WTC11 (cell line): Measurements from ENCODE around the gene SYNGAP1. TPM values are rescaled to one million over a fixed set of nuclear protein-coding genes. Genes with fewer than 3 reads are reported as not detected.
"Not testable (repeated sequence)": the region's sequence is repeated elsewhere in the genome, so short reads cannot be mapped to it uniquely, and the experiment has no call there.

ENCODE experiments used
- ATAC-seq: fragments of 200-7000 bp; cut with Tn5 transposase; 2 replicates; pipeline ENCODE4 v1.10.0; 2021; ENCODE audit warnings: mild to moderate bottlenecking, moderate library complexity
- CTCF ChIA-PET: fragments of 300-600 bp; sonication (Branson Sonifier 250); formaldehyde crosslinking; loops from one replicate; lab custom pipeline; 2021; ENCODE audit warnings: antibody characterized with exemption; lab: Charles Lee
- POLR2A ChIA-PET: fragments of 350-600 bp; sonication (Branson Sonifier 250); formaldehyde crosslinking; loops from one replicate; lab custom pipeline; 2021; ENCODE audit warnings: antibody characterized with exemption; lab: Charles Lee
- DNase-seq: peaks from one replicate; pipeline ENCODE4 v3.0.0; 2021; ENCODE audit warnings: low spot score
- H3K27ac Mint-ChIP-seq: 2 replicates; pipeline ENCODE4 v1.8.0; 2021; ENCODE audit warnings: mixed read lengths
- H3K27me3 Mint-ChIP-seq: 2 replicates; pipeline ENCODE4 v1.8.0; 2021; ENCODE audit warnings: low read depth, mild to moderate bottlenecking, moderate library complexity, mixed read lengths
- H3K36me3 Mint-ChIP-seq: 2 replicates; pipeline ENCODE4 v1.8.0; 2021; ENCODE audit warnings: mixed read lengths
- H3K4me1 Mint-ChIP-seq: 2 replicates; pipeline ENCODE4 v1.8.0; 2022; ENCODE audit warnings: mixed read lengths
- H3K4me3 Mint-ChIP-seq: 2 replicates; pipeline ENCODE4 v1.8.0; 2021; ENCODE audit warnings: mild to moderate bottlenecking, moderate library complexity, mixed read lengths
- H3K9me3 Mint-ChIP-seq: 2 replicates; pipeline ENCODE4 v1.8.0; 2021; ENCODE audit warnings: mixed read lengths
- ATF6 ChIP-seq: sonication (generic); formaldehyde crosslinking; IDR thresholded peaks from 2 replicates; pipeline ENCODE4 v1.8.1; 2023; ENCODE audit warnings: mild to moderate bottlenecking, missing genetic modification reagents
- JAZF1 ChIP-seq: fragments of 250-450 bp; sonication (Bioruptor Pico); IDR thresholded peaks from 2 replicates; pipeline ENCODE4 v1.9.0; 2021; ENCODE audit warnings: moderate library complexity, mild to moderate bottlenecking, inconsistent platforms
- NR3C1 ChIP-seq: sonication (generic); formaldehyde crosslinking; conservative IDR thresholded peaks from 2 replicates; pipeline ENCODE4 v1.8.1; 2023; ENCODE audit warnings: low read depth, mild to moderate bottlenecking, missing genetic modification reagents
- PRRX2 ChIP-seq: fragments of 250-450 bp; sonication (Bioruptor Pico); IDR thresholded peaks from 2 replicates; pipeline ENCODE4 v1.8.0; 2021; ENCODE audit warnings: mild to moderate bottlenecking
- ZNF671 ChIP-seq: fragments of 250-450 bp; sonication (Bioruptor Pico); IDR thresholded peaks from 2 replicates; pipeline ENCODE4 v1.8.0; 2021; ENCODE audit warnings: mild to moderate bottlenecking
- total RNA-seq: library from RNA; stranded (reverse); gene quantifications from 3 replicates; pipeline ENCODE4 v1.2.3, GENCODE V29; 2021
- TF ChIP-seq, protein P1 (sequence below): fragments of 250-450 bp; sonication (Bioruptor Pico); IDR thresholded peaks from 2 replicates; pipeline ENCODE4 v1.9.0; 2021; ENCODE audit warnings: mild to moderate bottlenecking
- TF ChIP-seq, protein P2 (sequence below): sonication (generic); formaldehyde crosslinking; IDR thresholded peaks from 2 replicates; pipeline ENCODE4 v1.8.1; 2023; ENCODE audit warnings: mild to moderate bottlenecking, moderate library complexity, missing genetic modification reagents
- TF ChIP-seq, protein P3 (sequence below): fragments of 250-450 bp; sonication (Bioruptor Pico); IDR thresholded peaks from 2 replicates; pipeline ENCODE4 v1.8.0; 2021; ENCODE audit warnings: mild to moderate bottlenecking
- TF ChIP-seq, protein P4 (sequence below): sonication (generic); formaldehyde crosslinking; IDR thresholded peaks from 2 replicates; pipeline ENCODE4 v1.8.0; 2022; ENCODE audit warnings: mild to moderate bottlenecking, missing genetic modification reagents

The SYNGAP1 gene
- total RNA-seq, 1 experiment from 2014 or later: 139 TPM

DNA sequence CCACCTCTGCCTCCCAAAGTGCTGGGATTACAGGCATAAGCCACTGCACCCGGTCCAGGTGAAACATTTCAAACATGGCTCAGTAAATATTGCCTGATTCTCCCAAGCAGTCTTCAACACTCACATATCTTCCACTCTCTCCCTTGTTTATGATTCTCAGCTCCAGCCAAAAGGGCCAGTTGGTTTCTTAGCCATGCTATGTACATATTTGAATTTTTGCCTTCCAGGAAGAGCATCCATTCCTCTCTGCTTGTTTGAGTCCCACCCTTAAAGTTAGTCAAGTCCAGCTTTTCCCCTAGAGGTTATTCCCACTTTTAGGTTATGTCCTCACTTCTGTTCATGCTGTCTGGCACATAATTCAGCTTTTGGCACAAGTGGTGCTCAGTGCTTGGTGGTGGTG, 22.3 kb upstream of the SYNGAP1 start (continued):
- TF ChIP-seq, protein P1, sequence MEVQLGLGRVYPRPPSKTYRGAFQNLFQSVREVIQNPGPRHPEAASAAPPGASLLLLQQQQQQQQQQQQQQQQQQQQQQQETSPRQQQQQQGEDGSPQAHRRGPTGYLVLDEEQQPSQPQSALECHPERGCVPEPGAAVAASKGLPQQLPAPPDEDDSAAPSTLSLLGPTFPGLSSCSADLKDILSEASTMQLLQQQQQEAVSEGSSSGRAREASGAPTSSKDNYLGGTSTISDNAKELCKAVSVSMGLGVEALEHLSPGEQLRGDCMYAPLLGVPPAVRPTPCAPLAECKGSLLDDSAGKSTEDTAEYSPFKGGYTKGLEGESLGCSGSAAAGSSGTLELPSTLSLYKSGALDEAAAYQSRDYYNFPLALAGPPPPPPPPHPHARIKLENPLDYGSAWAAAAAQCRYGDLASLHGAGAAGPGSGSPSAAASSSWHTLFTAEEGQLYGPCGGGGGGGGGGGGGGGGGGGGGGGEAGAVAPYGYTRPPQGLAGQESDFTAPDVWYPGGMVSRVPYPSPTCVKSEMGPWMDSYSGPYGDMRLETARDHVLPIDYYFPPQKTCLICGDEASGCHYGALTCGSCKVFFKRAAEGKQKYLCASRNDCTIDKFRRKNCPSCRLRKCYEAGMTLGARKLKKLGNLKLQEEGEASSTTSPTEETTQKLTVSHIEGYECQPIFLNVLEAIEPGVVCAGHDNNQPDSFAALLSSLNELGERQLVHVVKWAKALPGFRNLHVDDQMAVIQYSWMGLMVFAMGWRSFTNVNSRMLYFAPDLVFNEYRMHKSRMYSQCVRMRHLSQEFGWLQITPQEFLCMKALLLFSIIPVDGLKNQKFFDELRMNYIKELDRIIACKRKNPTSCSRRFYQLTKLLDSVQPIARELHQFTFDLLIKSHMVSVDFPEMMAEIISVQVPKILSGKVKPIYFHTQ (CRISPR knock-in tag): no peak
- TF ChIP-seq NR3C1 (CRISPR knock-in tag) (no peak), ATF6 (no peak), ZNF671 (CRISPR knock-in tag) (no peak)
- TF ChIP-seq, protein P2, sequence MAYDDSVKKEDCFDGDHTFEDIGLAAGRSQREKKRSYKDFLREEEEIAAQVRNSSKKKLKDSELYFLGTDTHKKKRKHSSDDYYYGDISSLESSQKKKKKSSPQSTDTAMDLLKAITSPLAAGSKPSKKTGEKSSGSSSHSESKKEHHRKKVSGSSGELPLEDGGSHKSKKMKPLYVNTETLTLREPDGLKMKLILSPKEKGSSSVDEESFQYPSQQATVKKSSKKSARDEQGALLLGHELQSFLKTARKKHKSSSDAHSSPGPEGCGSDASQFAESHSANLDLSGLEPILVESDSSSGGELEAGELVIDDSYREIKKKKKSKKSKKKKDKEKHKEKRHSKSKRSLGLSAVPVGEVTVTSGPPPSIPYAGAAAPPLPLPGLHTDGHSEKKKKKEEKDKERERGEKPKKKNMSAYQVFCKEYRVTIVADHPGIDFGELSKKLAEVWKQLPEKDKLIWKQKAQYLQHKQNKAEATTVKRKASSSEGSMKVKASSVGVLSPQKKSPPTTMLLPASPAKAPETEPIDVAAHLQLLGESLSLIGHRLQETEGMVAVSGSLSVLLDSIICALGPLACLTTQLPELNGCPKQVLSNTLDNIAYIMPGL (CRISPR knock-in tag): no peak
- TF ChIP-seq, all 79 proteins: peak for 0

DNA sequence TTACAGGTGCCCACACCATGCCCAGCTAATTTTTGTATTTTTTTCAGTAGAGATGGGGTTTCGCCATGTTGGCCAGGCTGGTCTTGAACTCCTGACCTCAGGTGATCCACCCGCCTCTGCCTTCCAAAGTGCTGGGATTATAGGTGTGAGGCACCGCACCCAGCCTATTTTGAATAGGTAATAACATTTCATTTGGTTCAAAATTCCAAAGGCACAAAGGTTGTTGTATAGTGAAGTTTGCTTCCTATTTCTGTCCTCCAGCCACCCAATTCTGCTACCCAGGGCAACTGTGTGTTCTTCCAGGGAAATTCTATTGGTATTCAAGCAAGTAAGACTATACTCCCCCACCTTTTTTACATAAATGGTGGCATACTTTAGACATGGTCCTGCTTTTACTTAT, 21.3 kb upstream of the SYNGAP1 start:
- Mint-ChIP-seq H3K4me1 (peaks cover 14% of the 10 kb centered on the region), H3K36me3 (peaks cover 49% of the 10 kb centered on the region)
- ATAC-seq, H3K27ac Mint-ChIP-seq, H3K27me3 Mint-ChIP-seq, H3K9me3 Mint-ChIP-seq, H3K4me3 Mint-ChIP-seq, CTCF ChIA-PET, DNase-seq, POLR2A ChIA-PET: not testable (repeated sequence)

DNA sequence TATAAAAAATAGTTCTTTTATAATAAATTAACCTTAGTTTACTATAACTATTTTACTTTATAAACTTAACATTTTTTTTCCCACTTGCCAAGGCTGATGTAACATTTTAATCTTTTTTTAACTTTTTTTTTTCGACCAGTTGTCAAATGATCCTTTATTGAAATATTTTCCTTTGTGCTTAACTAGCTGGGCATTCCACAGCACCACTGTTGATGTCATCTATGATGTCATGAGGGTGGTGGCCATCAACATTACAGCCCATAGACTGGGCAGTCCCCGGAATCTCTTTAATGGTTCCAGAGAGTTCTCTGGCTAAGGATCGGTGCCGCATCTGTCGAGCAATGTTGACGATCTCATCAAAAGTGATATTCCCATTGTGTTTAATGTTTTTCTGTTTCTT, 20.0 kb upstream of the SYNGAP1 start:
- H3K4me1 Mint-ChIP-seq, H3K9me3 Mint-ChIP-seq, H3K4me3 Mint-ChIP-seq, POLR2A ChIA-PET, DNase-seq, CTCF ChIA-PET, H3K27me3 Mint-ChIP-seq, ATAC-seq: not testable (repeated sequence)
- Mint-ChIP-seq H3K36me3 (peaks cover 57% of the 10 kb centered on the region), H3K27ac (peak overlapping the region; percentile 32; the same call in 1 of the 2 replicates)

DNA sequence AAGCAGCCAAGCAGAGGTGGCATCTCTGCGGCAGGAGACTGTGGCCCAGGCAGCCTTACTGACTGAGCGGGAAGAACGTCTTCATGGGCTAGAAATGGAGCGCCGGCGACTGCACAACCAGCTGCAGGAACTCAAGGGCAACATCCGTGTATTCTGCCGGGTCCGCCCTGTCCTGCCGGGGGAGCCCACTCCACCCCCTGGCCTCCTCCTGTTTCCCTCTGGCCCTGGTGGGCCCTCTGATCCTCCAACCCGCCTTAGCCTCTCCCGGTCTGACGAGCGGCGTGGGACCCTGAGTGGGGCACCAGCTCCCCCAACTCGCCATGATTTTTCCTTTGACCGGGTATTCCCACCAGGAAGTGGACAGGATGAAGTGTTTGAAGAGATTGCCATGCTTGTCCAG, 15.0 kb upstream of the SYNGAP1 start:
- TF ChIP-seq JAZF1 (CRISPR knock-in tag) (no peak), PRRX2 (CRISPR knock-in tag) (no peak)
- TF ChIP-seq, protein P3, sequence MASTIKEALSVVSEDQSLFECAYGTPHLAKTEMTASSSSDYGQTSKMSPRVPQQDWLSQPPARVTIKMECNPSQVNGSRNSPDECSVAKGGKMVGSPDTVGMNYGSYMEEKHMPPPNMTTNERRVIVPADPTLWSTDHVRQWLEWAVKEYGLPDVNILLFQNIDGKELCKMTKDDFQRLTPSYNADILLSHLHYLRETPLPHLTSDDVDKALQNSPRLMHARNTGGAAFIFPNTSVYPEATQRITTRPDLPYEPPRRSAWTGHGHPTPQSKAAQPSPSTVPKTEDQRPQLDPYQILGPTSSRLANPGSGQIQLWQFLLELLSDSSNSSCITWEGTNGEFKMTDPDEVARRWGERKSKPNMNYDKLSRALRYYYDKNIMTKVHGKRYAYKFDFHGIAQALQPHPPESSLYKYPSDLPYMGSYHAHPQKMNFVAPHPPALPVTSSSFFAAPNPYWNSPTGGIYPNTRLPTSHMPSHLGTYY (CRISPR knock-in tag): no peak
- TF ChIP-seq, protein P4, sequence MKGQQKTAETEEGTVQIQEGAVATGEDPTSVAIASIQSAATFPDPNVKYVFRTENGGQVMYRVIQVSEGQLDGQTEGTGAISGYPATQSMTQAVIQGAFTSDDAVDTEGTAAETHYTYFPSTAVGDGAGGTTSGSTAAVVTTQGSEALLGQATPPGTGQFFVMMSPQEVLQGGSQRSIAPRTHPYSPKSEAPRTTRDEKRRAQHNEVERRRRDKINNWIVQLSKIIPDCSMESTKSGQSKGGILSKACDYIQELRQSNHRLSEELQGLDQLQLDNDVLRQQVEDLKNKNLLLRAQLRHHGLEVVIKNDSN: no peak
- Mint-ChIP-seq H3K27me3 (no peaks in the 10 kb centered on the region), H3K27ac (no peak overlapping the region), H3K9me3 (no peaks in the 10 kb centered on the region), H3K4me1 (peaks cover 7% of the 10 kb centered on the region), H3K36me3 (peaks cover 63% of the 10 kb centered on the region), H3K4me3 (no peak overlapping the region)
- CTCF ChIA-PET: interaction anchor here (0.5 kb wide), 1 partner anchor 107 kb away, joined by 3 read pairs; no protein-coding TSS in a partner anchor
- ATAC-seq: no peak
- no peak for DNase-seq
- POLR2A ChIA-PET: no interaction called here
